GM12878 (cell line): ENCODE results near the gene ARRDC1. TPM values are rescaled to one million over a fixed set of nuclear protein-coding genes. Genes with fewer than 3 reads are reported as not detected.

Experiments used
- ATF7 ChIP-seq: fragments of 450-650 bp; IDR thresholded peaks from 2 replicates; pipeline ENCODE4 v1.6.1; 2016; ENCODE audit warnings: low read depth, mild to moderate bottlenecking
- EED ChIP-seq: sonication (generic); IDR thresholded peaks from 2 replicates; pipeline ENCODE4 v1.6.1; 2016; ENCODE audit warnings: antibody characterized with exemption, low read depth
- GATAD2B ChIP-seq: fragments of 450-650 bp; conservative IDR thresholded peaks from 2 replicates; pipeline ENCODE4 v1.6.1; 2017; ENCODE audit warnings: low read depth, mild to moderate bottlenecking, moderate library complexity
- JUND ChIP-seq: IDR thresholded peaks from 2 replicates; pipeline ENCODE4 v1.6.1; 2012; ENCODE audit warnings: low read depth, mild to moderate bottlenecking, low read length, improper control_type of control experiment, moderate library complexity
- KDM1A ChIP-seq: fragments of 200-600 bp; sonication (generic); IDR thresholded peaks from 2 replicates; pipeline ENCODE4 v1.6.1; 2016; ENCODE audit warnings: borderline replicate concordance
- MTA3 ChIP-seq: IDR thresholded peaks from 2 replicates; pipeline ENCODE4 v1.6.1; 2012; ENCODE audit warnings: low read length, inconsistent platforms, borderline replicate concordance
- NBN ChIP-seq: fragments of 450-650 bp; IDR thresholded peaks from 2 replicates; pipeline ENCODE4 v1.6.1; 2016
- NR2C2 ChIP-seq: IDR thresholded peaks from 2 replicates; pipeline ENCODE4 v1.6.1; 2011; ENCODE audit warnings: borderline replicate concordance, low read depth; ENCODE audit not compliant: control insufficient read depth, insufficient read length
- PBX3 ChIP-seq: IDR thresholded peaks from 2 replicates; pipeline ENCODE4 v1.6.1; 2011; ENCODE audit warnings: mild to moderate bottlenecking, low read depth, low read length, moderate library complexity; ENCODE audit not compliant: insufficient replicate concordance
- RAD51 ChIP-seq: fragments of 450-650 bp; IDR thresholded peaks from 2 replicates; pipeline ENCODE4 v1.6.1; 2016; ENCODE audit warnings: moderate library complexity, mild to moderate bottlenecking, inconsistent platforms
- RB1 ChIP-seq: fragments of 450-650 bp; formaldehyde crosslinking; IDR thresholded peaks from 2 replicates; pipeline ENCODE4 v1.6.1; 2017; ENCODE audit warnings: mild to moderate bottlenecking, borderline replicate concordance
- RCOR1 ChIP-seq: conservative IDR thresholded peaks from 2 replicates; pipeline ENCODE4 v1.6.1; 2012; ENCODE audit warnings: low read depth, low read length, improper control_type of control experiment
- SIN3A ChIP-seq: IDR thresholded peaks from 2 replicates; pipeline ENCODE4 v1.6.1; 2012; ENCODE audit warnings: low read depth, low read length, improper control_type of control experiment
- SMAD5 ChIP-seq: IDR thresholded peaks from 2 replicates; pipeline ENCODE4 v1.6.1; 2016; ENCODE audit warnings: antibody characterized with exemption, low read depth
- TARDBP ChIP-seq: IDR thresholded peaks from 2 replicates; pipeline ENCODE4 v1.6.1; 2016; ENCODE audit warnings: borderline replicate concordance
- TCF7 ChIP-seq: IDR thresholded peaks from 2 replicates; pipeline ENCODE4 v1.6.1; 2014; ENCODE audit warnings: antibody characterized with exemption, borderline replicate concordance
- YY1 ChIP-seq: IDR thresholded peaks from 2 replicates; pipeline ENCODE4 v1.6.1; 2011; ENCODE audit warnings: low read depth, mild to moderate bottlenecking, low read length
- ZNF217 ChIP-seq: fragments of 450-650 bp; IDR thresholded peaks from 2 replicates; pipeline ENCODE4 v1.6.1; 2017; ENCODE audit warnings: antibody characterized with exemption, mild to moderate bottlenecking
- ZNF384 ChIP-seq: IDR thresholded peaks from 2 replicates; pipeline ENCODE4 v1.6.1; 2012; ENCODE audit warnings: low read depth, mild to moderate bottlenecking, low read length, improper control_type of control experiment, borderline replicate concordance
- ZNF592 ChIP-seq: fragments of 450-650 bp; IDR thresholded peaks from 2 replicates; pipeline ENCODE4 v1.6.1; 2017; ENCODE audit warnings: mild to moderate bottlenecking, moderate library complexity
- polyA plus RNA-seq, 11 experiments: library from polyadenylated mRNA; depleted of rRNA in 4 of 11; unstranded in 6 of 11; stranded (reverse) in 5 of 11; fragments of >200 nt; fragmentation: Nextera tagmentation in 4 of 11; fragmentation: Illumina TruSeq in 1 of 11; extraction: Ambion mirVana in 4 of 11; extraction: Trizol in 1 of 11; gene quantifications; 1 replicate in 1 of 11; 2 replicates in 10 of 11; pipeline versions ENCODE4 v1.2.1 to v1.2.3, GENCODE V29; 2011 to 2016; ENCODE audit warnings: inconsistent platforms in 2 of 11, missing spikeins in 2 of 11, low read depth in 1 of 11
- total RNA-seq, 4 experiments: library from RNA; depleted of rRNA in 3 of 4; stranded (reverse); fragments of >200 nt in 3 of 4; fragmentation: Illumina TruSeq in 1 of 4; extraction: Trizol in 1 of 4; gene quantifications; 2 replicates each; pipeline versions ENCODE4 v1.2.1 to v1.2.3, GENCODE V29; 2013 to 2021
- TF ChIP-seq, protein P1 (sequence below): fragments of 450-650 bp; IDR thresholded peaks from 2 replicates; pipeline ENCODE4 v1.6.1; 2017; ENCODE audit warnings: antibody characterized with exemption, mild to moderate bottlenecking, moderate library complexity
- TF ChIP-seq, protein P2 (sequence below): IDR thresholded peaks from 2 replicates; pipeline ENCODE4 v1.6.1; 2012; ENCODE audit warnings: low read length, inconsistent platforms

ARRDC1 gene
- total and polyA plus RNA-seq, 10 of the 15 experiments (the other 5 are each of a cell fraction or from before 2014, with no cell fraction given), result 0.23 to 34.4 (median 20.9) TPM

GRCh38 chr9:137605121-137606004 is at the start of gene ARRDC1 (continued):
- TF ChIP-seq, protein P1, sequence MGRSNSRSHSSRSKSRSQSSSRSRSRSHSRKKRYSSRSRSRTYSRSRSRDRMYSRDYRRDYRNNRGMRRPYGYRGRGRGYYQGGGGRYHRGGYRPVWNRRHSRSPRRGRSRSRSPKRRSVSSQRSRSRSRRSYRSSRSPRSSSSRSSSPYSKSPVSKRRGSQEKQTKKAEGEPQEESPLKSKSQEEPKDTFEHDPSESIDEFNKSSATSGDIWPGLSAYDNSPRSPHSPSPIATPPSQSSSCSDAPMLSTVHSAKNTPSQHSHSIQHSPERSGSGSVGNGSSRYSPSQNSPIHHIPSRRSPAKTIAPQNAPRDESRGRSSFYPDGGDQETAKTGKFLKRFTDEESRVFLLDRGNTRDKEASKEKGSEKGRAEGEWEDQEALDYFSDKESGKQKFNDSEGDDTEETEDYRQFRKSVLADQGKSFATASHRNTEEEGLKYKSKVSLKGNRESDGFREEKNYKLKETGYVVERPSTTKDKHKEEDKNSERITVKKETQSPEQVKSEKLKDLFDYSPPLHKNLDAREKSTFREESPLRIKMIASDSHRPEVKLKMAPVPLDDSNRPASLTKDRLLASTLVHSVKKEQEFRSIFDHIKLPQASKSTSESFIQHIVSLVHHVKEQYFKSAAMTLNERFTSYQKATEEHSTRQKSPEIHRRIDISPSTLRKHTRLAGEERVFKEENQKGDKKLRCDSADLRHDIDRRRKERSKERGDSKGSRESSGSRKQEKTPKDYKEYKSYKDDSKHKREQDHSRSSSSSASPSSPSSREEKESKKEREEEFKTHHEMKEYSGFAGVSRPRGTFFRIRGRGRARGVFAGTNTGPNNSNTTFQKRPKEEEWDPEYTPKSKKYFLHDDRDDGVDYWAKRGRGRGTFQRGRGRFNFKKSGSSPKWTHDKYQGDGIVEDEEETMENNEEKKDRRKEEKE, result no peak
- TF ChIP-seq NR2C2 (no peak), ATF7 (no peak), TCF7 (no peak), PBX3 (no peak), ZNF217 (no peak), RAD51 (no peak), ZNF384 (no peak), MTA3 (no peak), GATAD2B (peak; percentile 96), SIN3A (no peak), EED (no peak), SMAD5 (no peak), RB1 (no peak; the same call in 1 of the 2 replicates), RCOR1 (no peak), TARDBP (no peak), YY1 (no peak), NBN (no peak), JUND (no peak), KDM1A (no peak), ZNF592 (no peak)
- TF ChIP-seq, protein P2, sequence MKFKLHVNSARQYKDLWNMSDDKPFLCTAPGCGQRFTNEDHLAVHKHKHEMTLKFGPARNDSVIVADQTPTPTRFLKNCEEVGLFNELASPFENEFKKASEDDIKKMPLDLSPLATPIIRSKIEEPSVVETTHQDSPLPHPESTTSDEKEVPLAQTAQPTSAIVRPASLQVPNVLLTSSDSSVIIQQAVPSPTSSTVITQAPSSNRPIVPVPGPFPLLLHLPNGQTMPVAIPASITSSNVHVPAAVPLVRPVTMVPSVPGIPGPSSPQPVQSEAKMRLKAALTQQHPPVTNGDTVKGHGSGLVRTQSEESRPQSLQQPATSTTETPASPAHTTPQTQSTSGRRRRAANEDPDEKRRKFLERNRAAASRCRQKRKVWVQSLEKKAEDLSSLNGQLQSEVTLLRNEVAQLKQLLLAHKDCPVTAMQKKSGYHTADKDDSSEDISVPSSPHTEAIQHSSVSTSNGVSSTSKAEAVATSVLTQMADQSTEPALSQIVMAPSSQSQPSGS, result no peak
